C4-2B (cell line): ENCODE measurements around the gene GAS6.

Source experiments
- H3K27ac ChIP-seq: fragments of 450-650 bp; 2 replicates; pipeline ENCODE4 v1.5.1; 2017
- ZFX ChIP-seq: fragments of 450-650 bp; IDR thresholded peaks from 2 replicates; pipeline ENCODE4 v1.6.1; 2017
- TF ChIP-seq, protein P1 (sequence below): fragments of 450-650 bp; conservative IDR thresholded peaks from 2 replicates; pipeline ENCODE4 v1.5.1; 2017; ENCODE audit warnings: mild to moderate bottlenecking

GAS6 gene

DNA sequence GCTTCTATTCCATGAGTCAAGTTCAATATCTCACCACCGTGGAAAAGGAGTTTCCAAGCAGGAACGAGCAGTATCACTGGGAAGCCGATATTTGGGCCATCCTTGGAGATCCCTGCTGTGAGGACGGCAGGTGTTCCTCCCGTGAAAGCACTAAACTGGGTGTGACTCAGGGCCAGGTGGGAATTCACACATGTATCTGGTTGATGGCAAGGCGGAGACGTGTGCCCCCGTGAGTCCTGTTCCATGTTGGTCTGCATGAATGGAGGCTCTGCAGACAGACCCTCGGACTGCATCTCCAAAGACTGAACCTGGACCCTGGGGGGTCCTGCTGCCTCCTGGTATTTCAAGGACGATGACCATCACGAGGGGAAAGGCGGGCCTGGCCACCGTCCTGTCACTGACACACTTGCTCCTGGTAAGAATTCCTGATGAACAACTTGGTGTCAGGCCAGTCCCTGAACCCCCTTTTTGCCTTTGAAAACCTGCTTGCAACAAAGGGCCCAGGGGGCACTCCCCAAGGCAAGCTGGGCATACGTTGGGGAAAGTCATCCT is 22.8 kb upstream of the GAS6 start:
- no peak overlapping the region for H3K27ac ChIP-seq
- TF ChIP-seq, protein P1, sequence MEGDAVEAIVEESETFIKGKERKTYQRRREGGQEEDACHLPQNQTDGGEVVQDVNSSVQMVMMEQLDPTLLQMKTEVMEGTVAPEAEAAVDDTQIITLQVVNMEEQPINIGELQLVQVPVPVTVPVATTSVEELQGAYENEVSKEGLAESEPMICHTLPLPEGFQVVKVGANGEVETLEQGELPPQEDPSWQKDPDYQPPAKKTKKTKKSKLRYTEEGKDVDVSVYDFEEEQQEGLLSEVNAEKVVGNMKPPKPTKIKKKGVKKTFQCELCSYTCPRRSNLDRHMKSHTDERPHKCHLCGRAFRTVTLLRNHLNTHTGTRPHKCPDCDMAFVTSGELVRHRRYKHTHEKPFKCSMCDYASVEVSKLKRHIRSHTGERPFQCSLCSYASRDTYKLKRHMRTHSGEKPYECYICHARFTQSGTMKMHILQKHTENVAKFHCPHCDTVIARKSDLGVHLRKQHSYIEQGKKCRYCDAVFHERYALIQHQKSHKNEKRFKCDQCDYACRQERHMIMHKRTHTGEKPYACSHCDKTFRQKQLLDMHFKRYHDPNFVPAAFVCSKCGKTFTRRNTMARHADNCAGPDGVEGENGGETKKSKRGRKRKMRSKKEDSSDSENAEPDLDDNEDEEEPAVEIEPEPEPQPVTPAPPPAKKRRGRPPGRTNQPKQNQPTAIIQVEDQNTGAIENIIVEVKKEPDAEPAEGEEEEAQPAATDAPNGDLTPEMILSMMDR: no peak
- no peak for TF ChIP-seq ZFX

DNA sequence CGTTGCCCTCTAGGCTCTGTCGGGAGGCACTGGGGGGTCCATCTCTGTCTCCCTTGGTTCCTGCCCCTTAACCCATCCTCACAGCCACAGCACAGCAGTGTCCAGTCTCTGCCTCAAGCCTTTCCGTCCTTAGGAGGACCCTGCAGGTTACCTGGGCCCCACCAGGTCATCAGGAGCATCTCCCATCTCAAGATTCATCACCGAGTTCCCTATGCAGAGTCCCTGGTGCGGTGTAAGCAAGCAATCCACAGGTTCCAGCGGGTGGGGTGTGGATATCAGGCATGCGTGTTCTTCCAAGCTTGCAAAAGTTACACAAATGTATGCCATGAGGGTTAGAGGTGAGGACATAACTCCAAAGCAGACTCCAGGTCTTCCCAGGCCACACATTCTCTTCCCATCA is 20.9 kb upstream of the GAS6 start:
- no peak for TF ChIP-seq ZFX
- TF ChIP-seq, protein P1: no peak

DNA sequence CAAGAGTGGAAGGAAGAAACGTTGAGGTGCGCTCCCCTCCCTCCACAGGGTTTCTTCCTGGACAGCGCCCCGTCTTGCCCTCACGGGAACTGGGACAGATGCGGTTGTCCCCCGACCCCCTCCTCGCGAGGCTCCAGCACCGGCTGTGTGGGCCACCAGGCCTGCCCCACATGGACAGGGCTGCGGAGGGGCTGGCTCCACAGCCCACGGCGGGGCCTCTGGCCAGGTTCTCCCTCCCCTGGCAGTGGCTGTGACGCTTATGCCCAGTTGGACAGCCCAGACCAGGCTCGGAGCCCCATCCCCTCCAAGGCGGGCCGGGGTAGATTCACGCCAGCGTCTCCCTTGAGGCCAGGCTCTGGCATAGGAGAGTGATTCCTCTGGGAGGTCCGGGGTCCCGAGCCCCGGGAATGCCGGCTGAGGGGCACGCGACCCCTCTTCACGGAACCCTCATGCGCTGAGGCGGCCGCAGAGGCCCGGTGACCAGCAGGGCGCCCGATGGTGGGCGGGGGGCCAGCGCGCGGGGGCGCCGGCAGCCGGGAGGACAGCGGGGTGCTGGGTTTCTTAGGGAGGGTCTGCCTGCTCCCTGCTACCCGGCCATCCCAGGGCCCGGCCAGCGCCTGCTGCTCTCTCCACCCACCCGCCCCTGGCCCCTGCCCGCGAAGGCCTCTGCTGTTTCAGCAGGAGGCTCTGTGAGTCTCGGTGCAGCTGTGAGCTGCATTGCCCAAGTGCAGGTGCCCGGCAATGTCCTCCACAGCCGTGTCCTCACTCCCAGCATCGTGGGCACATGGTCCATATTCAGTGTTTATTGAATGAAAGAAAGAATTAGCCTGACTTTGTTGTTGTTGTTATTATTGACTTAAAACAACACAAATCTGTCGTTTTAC is 20.3 kb upstream of the GAS6 start:
- TF ChIP-seq ZFX: no peak
- TF ChIP-seq, protein P1: no peak
- no peak overlapping the region for H3K27ac ChIP-seq

More for the DNA sequence above, 20.9 kb upstream of the GAS6 start:
- H3K27ac ChIP-seq: no peak overlapping the region

DNA sequence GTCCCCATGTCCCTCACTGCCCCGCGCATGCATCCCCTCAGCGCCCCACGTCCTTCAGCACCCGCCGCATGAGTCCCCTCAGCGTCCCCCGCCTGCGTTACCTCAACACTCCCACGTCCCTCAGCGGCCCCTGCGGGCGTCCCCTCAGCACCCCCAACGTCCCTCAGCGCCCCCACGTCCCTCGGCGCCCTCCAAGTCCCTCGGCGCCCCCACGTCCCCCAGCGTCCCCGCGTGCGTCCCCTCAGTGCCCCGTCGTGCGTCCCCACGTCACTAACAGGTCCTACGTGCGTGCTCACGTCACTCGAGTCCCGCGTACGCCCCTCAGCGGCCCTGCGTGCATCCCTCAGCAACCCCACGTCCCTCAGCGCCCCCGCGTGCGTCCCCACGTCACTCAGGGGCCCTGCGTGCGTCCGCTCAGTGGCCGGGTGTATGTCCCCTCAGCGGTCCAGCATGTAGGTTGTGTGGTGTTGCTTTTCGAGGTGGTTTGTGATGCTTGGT is 19.5 kb upstream of the GAS6 start:
- no peak overlapping the region for H3K27ac ChIP-seq
- TF ChIP-seq, protein P1: no peak
- no peak for TF ChIP-seq ZFX

DNA sequence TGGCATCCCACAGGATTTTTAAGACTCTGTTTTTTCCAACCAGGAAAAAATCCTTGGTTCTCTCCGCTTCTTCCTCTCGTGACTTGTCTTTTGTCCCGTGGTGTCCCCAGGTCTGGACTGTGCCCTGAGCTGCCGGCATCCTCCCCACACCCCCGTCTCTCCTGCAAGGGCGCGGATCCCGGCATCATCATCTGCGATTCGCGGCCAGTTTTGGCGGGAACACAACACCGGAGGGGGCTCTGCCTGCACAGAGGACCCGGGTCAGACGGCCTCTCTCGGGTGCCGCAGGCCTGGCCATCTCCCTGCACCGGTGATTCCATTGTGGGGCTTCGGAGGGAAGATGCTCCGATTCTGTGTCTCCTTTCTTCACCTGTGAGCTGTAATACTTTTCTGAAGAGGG is 18.8 kb upstream of the GAS6 start:
- TF ChIP-seq, protein P1: no peak
- TF ChIP-seq ZFX: no peak

DNA sequence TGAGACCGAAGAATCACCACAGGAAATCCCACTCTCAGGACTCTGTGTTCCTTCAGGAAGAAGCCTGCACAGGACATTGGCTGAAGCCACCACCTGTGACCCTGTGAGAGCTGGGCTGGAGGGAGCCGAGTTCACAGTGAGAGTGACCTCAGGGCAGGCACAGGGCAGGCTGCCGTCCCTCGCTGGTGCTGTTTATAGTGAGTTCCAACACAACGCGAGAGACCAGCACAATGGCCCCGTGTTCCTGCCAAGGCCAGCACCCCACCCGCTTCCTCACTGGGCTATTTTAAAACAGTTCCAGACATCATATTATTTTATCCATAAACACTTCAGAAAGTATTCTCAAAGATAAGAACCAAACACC is 18.4 kb upstream of the GAS6 start:
- TF ChIP-seq, protein P1: no peak
- no peak for TF ChIP-seq ZFX
- no peak overlapping the region for H3K27ac ChIP-seq

More for the DNA sequence above, 18.8 kb upstream of the GAS6 start:
- no peak overlapping the region for H3K27ac ChIP-seq

DNA sequence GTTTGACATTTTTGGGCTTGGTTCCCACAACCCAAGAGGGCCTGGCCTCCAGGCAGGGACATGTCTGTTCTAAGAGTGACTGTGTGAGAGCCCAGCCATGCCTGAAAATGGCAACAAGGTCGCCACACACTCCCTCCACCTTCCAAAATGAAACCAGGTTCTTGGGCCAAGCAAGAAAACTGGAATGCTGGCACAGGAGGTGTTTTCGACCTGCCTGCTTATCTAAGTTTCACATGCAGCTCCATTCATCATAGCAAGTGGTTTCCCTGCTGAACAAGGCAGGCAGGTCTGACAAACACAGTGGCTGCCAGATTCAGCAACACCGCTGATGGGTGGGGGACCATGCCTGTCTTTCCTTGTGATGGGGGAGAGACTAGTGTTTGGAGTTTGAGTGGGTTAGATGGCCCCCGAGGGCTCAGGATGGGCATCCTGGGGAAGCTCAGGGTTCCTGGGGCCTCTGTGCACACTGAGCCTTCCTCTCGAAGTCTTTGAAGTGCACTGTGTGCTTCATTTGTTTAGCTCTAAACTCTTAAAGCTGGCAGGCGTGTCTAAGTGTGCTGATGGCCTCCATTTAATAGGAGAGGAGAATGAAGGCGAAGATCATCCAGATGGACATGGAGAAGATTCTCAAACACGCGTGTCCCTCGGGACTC is 17.9 kb upstream of the GAS6 start:
- TF ChIP-seq, protein P1: no peak
- TF ChIP-seq ZFX: no peak
- no peak overlapping the region for H3K27ac ChIP-seq
